Measurements from ENCODE around the gene KCNH5. TPM values are rescaled to one million over a fixed set of nuclear protein-coding genes. Genes with fewer than 3 reads are reported as not detected.

KCNH5 gene
- polyA plus RNA-seq, 12 donors: 0.03 to 0.18 (median 0.05) TPM; not detected in 5

GRCh38 chr14:62743118-62743517, 302.1 kb downstream of the KCNH5 start:
- DNase-seq: no peak

- DNase-seq: no peak
Observed at GRCh38 chr14:62739647-62740046, 305.6 kb downstream of the KCNH5 start.

- no peak for DNase-seq
Observed at GRCh38 chr14:62736048-62737043, 308.9 kb downstream of the KCNH5 start.

GRCh38 chr14:62734831-62735230, 310.4 kb downstream of the KCNH5 start:
- no peak for DNase-seq

- DNase-seq: no peak
Observed at GRCh38 chr14:62722406-62722805, 322.9 kb downstream of the KCNH5 start.

- no peak for DNase-seq
Observed at GRCh38 chr14:62718629-62719028, 326.6 kb downstream of the KCNH5 start.

GRCh38 chr14:62711351-62712023, 333.8 kb downstream of the KCNH5 start:
- DNase-seq: no peak

GRCh38 chr14:62710811-62711210, 334.4 kb downstream of the KCNH5 start:
- no peak for DNase-seq

- DNase-seq: no peak
Observed at GRCh38 chr14:62709773-62710172, 335.5 kb downstream of the KCNH5 start.

GRCh38 chr14:62706217-62706616, 339.0 kb downstream of the KCNH5 start:
- DNase-seq: no peak

- no peak for DNase-seq
Observed at GRCh38 chr14:62697461-62697860, 347.8 kb downstream of the KCNH5 start.

- DNase-seq: no peak
Observed at GRCh38 chr14:62696929-62697328, 348.3 kb downstream of the KCNH5 start.

GRCh38 chr14:62696331-62696924, 348.8 kb downstream of the KCNH5 start:
- DNase-seq: no peak

- no peak for DNase-seq
Observed at GRCh38 chr14:62694075-62694474, 351.2 kb downstream of the KCNH5 start.

GRCh38 chr14:62692490-62693106, 352.7 kb downstream of the KCNH5 start:
- no peak for DNase-seq

- no peak for DNase-seq
Observed at GRCh38 chr14:62691647-62692489, 353.4 kb downstream of the KCNH5 start.

GRCh38 chr14:62689733-62690132, 355.5 kb downstream of the KCNH5 start:
- no peak for DNase-seq

GRCh38 chr14:62687818-62688217, 357.4 kb downstream of the KCNH5 start:
- DNase-seq: no peak

GRCh38 chr14:62684376-62684775, 360.9 kb downstream of the KCNH5 start:
- DNase-seq: no peak

- DNase-seq: no peak
Observed at GRCh38 chr14:62682208-62682607, 363.1 kb downstream of the KCNH5 start.

Measured in muscle of arm (tissue), 12 donors.